ENCODE data around the gene MIER2.

The MIER2 gene

DNA sequence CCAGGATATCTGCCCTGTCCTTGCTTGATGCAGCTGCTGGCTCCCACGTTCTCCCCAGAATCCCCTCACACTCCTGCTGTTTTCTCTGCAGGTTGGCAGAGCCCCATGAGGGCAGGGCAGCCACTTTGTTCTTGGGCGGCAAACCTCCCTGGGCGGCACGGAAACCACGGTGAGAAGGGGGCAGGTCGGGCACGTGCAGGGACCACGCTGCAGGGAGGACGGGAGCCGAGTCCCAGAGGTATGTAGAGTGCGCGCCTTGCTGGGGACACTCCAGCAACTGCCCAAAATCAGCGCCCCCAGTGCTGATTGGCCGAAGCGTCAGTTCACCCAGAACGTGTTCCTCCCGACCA lies 30.3 kb upstream of the MIER2 start:
- TF ChIP-seq, protein P1, sequence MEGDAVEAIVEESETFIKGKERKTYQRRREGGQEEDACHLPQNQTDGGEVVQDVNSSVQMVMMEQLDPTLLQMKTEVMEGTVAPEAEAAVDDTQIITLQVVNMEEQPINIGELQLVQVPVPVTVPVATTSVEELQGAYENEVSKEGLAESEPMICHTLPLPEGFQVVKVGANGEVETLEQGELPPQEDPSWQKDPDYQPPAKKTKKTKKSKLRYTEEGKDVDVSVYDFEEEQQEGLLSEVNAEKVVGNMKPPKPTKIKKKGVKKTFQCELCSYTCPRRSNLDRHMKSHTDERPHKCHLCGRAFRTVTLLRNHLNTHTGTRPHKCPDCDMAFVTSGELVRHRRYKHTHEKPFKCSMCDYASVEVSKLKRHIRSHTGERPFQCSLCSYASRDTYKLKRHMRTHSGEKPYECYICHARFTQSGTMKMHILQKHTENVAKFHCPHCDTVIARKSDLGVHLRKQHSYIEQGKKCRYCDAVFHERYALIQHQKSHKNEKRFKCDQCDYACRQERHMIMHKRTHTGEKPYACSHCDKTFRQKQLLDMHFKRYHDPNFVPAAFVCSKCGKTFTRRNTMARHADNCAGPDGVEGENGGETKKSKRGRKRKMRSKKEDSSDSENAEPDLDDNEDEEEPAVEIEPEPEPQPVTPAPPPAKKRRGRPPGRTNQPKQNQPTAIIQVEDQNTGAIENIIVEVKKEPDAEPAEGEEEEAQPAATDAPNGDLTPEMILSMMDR (conservative IDR thresholded peaks at IDR 0.05): no peak
- H3K27ac ChIP-seq: no peak overlapping the region

DNA sequence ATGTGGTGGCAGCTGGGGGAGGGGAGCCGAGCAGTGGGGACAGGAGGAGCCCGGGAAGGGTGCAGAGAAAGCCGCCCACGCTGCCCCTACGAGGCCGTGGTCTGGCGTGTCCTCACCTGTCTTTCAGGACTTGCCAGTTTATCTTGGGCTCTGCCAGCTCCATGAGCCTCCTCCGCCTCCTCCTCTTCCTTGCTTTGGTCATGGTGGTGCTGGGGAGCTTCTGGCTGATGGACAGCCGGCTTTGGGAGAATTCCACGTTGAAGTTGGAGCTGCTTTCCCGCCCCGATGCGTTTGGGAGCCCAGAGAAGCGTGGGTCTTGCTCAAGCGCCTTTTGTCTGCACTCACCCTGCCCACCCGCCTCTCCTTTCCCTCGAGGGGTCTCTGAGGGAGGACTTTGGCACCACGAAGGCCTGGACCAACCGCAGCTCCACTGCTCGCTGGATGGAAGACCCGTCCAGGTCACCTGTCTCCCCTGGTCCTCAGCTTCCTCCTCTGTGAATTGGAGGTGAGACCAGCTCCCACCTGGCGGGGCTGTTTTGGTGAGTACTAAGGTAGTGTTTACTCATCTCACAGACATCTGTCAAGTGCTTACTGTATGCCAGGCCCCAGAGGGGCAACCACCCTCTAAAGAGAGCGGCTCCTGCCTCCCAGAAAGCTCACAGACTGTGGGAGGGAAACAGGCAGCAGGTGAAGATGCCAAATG lies 29.7 kb upstream of the MIER2 start:
- no peak overlapping the region for H3K27ac ChIP-seq
- TF ChIP-seq, protein P1 (conservative IDR thresholded peaks at IDR 0.05): no peak

DNA sequence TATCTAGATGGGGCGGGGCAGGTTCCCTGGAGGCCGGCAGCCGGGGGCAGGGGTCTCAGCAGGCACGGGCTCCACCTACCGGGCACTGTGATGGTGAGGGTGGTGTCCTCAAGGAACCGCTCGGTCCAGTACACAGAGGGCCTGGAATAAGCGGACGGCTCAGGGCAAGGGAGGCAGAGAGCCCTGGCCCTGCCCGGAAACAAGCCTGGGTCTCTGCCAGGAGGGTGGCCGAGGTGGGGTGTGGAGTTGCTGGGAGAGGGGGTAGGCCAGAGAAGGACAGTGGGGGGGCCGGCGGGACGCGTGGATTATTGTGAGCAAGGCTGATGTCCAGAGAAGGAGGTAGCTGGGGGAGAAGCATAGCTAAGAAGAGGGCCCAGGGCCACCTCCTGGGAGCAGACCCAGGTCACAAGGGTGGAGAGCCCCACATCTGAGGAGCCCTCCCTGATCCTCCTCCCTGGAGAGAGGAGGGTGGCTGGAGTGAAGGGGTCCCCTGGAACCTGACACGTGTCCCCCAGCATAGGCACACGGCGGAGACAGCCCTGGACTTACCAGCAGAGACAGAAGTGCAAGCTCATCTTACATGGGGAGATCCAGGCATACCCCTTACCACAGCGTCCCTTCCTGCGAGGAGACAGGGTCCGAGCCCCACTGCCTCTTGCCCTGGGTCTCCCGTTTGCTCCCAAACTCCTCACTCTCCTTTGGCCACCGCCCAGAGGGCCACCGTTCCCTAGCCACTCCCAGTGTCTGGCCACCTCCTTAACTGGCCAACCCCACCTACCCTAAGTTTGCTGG lies 29.0 kb upstream of the MIER2 start:
- TF ChIP-seq, protein P1 (conservative IDR thresholded peaks at IDR 0.05): no peak
- no peak overlapping the region for H3K27ac ChIP-seq

DNA sequence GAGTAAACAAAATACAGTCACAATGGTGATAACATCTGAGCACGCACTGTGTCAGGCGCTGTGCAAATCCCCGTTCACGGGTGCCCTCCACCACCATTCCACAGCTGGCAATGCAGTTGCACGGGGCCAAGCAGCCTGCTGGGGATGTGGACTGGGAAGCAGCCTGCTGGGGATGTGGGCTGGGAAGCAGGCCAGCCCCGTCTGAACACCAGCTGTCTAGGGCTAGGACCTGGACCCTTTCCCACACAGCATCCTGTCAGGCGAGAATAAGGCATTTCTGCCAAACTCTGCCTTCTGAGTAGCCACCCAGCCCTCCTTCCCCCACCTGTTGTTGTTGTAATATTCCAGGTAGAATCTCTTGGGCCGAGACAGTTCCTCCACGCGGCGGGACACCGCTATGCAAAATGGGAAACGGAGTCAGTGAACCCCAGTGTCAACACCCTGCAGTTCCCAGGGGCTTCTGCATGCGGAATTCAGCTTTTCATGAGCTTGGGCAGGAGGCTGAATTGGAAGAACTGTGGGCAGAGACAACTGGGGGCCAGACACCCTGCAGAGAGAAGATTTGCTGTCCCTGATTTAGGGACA lies 27.8 kb upstream of the MIER2 start:
- TF ChIP-seq, protein P1 (conservative IDR thresholded peaks at IDR 0.05): no peak
- H3K27ac ChIP-seq: peak overlapping the region; percentile 38

DNA sequence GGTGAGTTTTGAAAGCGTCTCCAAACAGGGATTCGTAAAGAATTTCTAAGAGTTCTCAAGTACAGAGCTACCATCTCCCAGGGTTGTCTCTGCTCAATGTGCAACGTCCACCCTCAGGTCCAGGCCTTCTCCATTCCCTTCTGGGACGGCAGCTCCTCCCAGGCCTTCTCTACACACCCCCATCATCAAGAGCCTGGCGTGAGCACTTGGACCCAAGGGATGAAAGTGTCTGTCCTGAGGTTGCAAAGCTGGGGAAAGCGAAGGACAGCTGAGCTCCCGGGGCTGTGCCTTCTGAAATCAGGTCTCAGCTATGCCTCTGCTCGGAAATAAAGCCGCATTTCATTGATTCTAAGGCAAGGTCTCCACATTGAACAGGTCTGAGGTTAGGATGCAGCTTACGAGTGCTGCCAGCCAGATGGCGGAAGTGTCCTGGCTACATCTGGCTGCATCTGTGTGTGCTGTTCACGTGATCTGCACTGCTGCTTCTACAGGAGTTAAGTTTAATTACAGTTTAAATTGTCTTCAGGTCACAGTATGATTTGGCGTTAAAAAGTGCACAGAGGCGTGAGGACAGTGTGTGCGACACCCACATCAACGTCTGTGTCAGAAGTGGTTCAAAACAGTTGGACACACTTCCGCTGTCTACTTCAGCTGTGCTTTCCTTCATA lies 27.0 kb upstream of the MIER2 start:
- H3K27ac ChIP-seq: no peak overlapping the region; the same call in 1 of the 2 replicates
- TF ChIP-seq, protein P1 (conservative IDR thresholded peaks at IDR 0.05): no peak

DNA sequence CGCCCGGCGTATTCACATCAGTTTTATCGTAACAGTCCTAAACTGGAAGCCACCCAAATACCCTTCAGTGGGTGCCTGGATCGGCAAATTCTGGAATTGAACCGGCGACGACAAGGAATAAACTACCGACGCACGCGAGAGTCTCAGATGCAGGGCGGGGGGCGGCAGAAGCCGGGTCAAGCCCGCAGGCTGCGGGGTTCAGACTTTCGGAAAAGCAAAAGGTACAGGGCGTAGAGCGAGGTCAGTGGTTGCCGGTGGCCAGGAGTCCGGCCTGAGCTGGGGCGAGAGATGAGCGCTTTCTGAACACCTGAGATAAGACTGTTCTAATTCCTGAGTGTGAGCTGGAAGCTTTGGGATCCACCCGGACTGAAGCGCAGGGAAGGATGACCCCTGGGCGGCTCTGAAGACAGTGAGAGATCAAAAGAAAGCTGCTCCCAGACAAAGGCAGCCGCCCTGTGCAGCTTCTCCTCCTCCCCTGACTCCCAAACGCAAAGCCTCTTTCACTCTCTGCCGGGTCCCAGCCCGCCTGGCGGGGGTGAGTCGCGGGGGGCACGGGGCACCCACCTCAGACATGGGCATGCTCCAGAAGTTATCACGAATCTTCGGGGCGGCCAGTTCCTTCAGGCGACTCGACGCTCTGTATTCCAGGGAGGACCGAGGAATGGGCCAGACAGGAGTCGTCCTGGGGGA lies 26.2 kb upstream of the MIER2 start:
- TF ChIP-seq, protein P1 (conservative IDR thresholded peaks at IDR 0.05): no peak
- no peak overlapping the region for H3K27ac ChIP-seq
